Natural killer cell (primary cell): Measurements from ENCODE around the gene CXorf49. TPM values are rescaled to one million over a fixed set of nuclear protein-coding genes. Genes with fewer than 3 reads are reported as not detected.

Source experiments
- ATAC-seq, 3 donors: fragments of 150-1000 bp in 2 of 3; fragments of 200-7000 bp in 1 of 3; cut with Tn5 transposase; 1 replicate in 1 of 3; 2 replicates in 2 of 3; pipeline ENCODE4 v1.10.0; 2021; ENCODE audit warnings: mild to moderate bottlenecking in 2 of 3, moderate library complexity in 2 of 3
- DNase-seq, 2 donors: peaks; one replicate each; pipeline versions ENCODE4 v3.0.0 to v3.0.0-alpha.2; 2013 to 2021; ENCODE audit warnings: mixed read lengths in 1 of 2
- H3K27ac ChIP-seq: one replicate; pipeline ENCODE4 v1.5.1; 2013; ENCODE audit warnings: mild to moderate bottlenecking, low read length
- H3K27me3 ChIP-seq: one replicate; pipeline ENCODE4 v1.6.1; 2013; ENCODE audit warnings: low read length; ENCODE audit not compliant: control insufficient read depth, insufficient read depth
- H3K36me3 ChIP-seq: one replicate; pipeline ENCODE4 v1.6.1; 2013; ENCODE audit warnings: low read length; ENCODE audit not compliant: control insufficient read depth, insufficient read depth
- H3K4me1 ChIP-seq: one replicate; pipeline ENCODE4 v1.6.1; 2013; ENCODE audit warnings: low read length; ENCODE audit not compliant: control insufficient read depth, insufficient read depth
- H3K4me3 ChIP-seq: one replicate; pipeline ENCODE4 v1.5.1; 2013; ENCODE audit warnings: low read length
- H3K9me3 ChIP-seq: one replicate; pipeline ENCODE4 v1.6.1; 2013; ENCODE audit warnings: low read length; ENCODE audit not compliant: control insufficient read depth, insufficient read depth
- H3K27ac Mint-ChIP-seq, 2 donors: one replicate each; pipeline ENCODE4 v1.8.0; 2022; ENCODE audit warnings: mild to moderate bottlenecking in 2 of 2, mixed read lengths in 2 of 2, moderate library complexity in 1 of 2
- H3K27me3 Mint-ChIP-seq, 2 donors: one replicate each; pipeline ENCODE4 v1.8.0; 2022; ENCODE audit warnings: low read depth in 2 of 2, mixed read lengths in 2 of 2
- H3K36me3 Mint-ChIP-seq: one replicate; pipeline ENCODE4 v1.8.0; 2022; ENCODE audit warnings: mixed read lengths
- H3K4me1 Mint-ChIP-seq, 2 donors: one replicate each; pipeline ENCODE4 v1.8.0; 2022; ENCODE audit warnings: mixed read lengths in 2 of 2
- H3K4me3 Mint-ChIP-seq: one replicate; pipeline ENCODE4 v1.8.0; 2022; ENCODE audit warnings: mild to moderate bottlenecking, moderate library complexity, mixed read lengths
- H3K9me3 Mint-ChIP-seq, 2 donors: one replicate each; pipeline ENCODE4 v1.8.0; 2022; ENCODE audit warnings: mixed read lengths in 2 of 2
- CTCF ChIP-seq: fragments of 200-600 bp; IDR thresholded peaks from one replicate; pipeline ENCODE4 v1.8.0; 2022; ENCODE audit warnings: antibody characterized with exemption
- WGBS: methylation state at CpG from one replicate; pipeline ENCODE4 v1.1.7; 2013; ENCODE audit warnings: missing lambda C conversion rate; ENCODE audit not compliant: insufficient coverage; 5-methylcytosine and 5-hydroxymethylcytosine counted together
- intact Hi-C: fragments of 100-400 bp; cut with micrococcal nuclease; formaldehyde crosslinking; loops from one replicate; pipeline ENCODE4 v1.14.2; 2022
- total RNA-seq, 4 donors: library from RNA; stranded (reverse); fragments of 120-200 nt in 1 of 4; gene quantifications; one replicate each; pipeline versions ENCODE4 v1.2.3 to v1.2.4, GENCODE V29; 2013 to 2022

The CXorf49 gene
- total RNA-seq, 3 donors from 2014 or later (not counting 1 experiment from before 2014, with no cell fraction given), result not detected

GRCh38 chrX:71668248-71668595 is 49.9 kb downstream of the CXorf49 start:
- Histone ChIP-seq H3K36me3 (no peaks in the 10 kb centered on the region), H3K4me3 (no peak overlapping the region), H3K27ac (no peak overlapping the region), H3K27me3 (no peaks in the 10 kb centered on the region), H3K4me1 (peaks cover 22% of the 10 kb centered on the region), H3K9me3 (no peaks in the 10 kb centered on the region)
- TF ChIP-seq CTCF, result no peak
- Mint-ChIP-seq H3K9me3 (no peaks in the 10 kb centered on the region), H3K27me3 (peaks cover 0 to 6% of the 10 kb centered on the region in 2 donors), H3K27ac (no peak overlapping the region), H3K36me3 (no peaks in the 10 kb centered on the region), H3K4me3 (no peak overlapping the region), H3K4me1 (peaks cover 2 to 14% of the 10 kb centered on the region in 2 donors)
- intact Hi-C loops, result no loop called here
- WGBS, result 93% methylated on average over 16 of the region's 16 CpGs
- ATAC-seq, result no peak
- no peak for DNase-seq

- H3K27me3 Mint-ChIP-seq, result peaks cover 0 to 6% of the 10 kb centered on the region in 2 donors
- no peak within 1 kb of the TSS for H3K27ac Mint-ChIP-seq
Measured at GRCh38 chrX:71667328-71668247, 50.5 kb downstream of the CXorf49 start, which contains the start of gene LOC101059915. LOC101059915 (plus strand) TSS chrX:71667546.

GRCh38 chrX:71666240-71667223 is 51.6 kb downstream of the CXorf49 start:
- Histone ChIP-seq H3K36me3 (no peaks in the 10 kb centered on the region), H3K27ac (no peak overlapping the region), H3K9me3 (no peaks in the 10 kb centered on the region), H3K4me3 (no peak overlapping the region), H3K4me1 (peaks cover 35% of the 10 kb centered on the region), H3K27me3 (no peaks in the 10 kb centered on the region)
- no peak for TF ChIP-seq CTCF
- peaks cover 0 to 2% of the 10 kb centered on the region in 2 donors for H3K27me3 Mint-ChIP-seq
- H3K4me3 Mint-ChIP-seq, result no peak overlapping the region
- H3K27ac Mint-ChIP-seq, result no peak overlapping the region
- WGBS, result 92% methylated on average over 47 of the region's 48 CpGs
- intact Hi-C loops, result no loop called here
- no peaks in the 10 kb centered on the region for H3K9me3 Mint-ChIP-seq
- DNase-seq, result no peak
- no peak for ATAC-seq
- H3K4me1 Mint-ChIP-seq, result peaks cover 16 to 20% of the 10 kb centered on the region in 2 donors
- no peaks in the 10 kb centered on the region for H3K36me3 Mint-ChIP-seq

More at GRCh38 chrX:71667328-71668247, 50.5 kb downstream of the CXorf49 start, which contains the start of gene LOC101059915:
- Histone ChIP-seq H3K4me1 (peaks cover 27% of the 10 kb centered on the region), H3K4me3 (no peak within 1 kb of the TSS), H3K27me3 (no peaks in the 10 kb centered on the region), H3K27ac (no peak within 1 kb of the TSS), H3K36me3 (no peaks in the 10 kb centered on the region), H3K9me3 (no peaks in the 10 kb centered on the region)
- no peak within 1 kb of the TSS for H3K4me3 Mint-ChIP-seq
- H3K36me3 Mint-ChIP-seq, result no peaks in the 10 kb centered on the region
- no peaks in the 10 kb centered on the region for H3K9me3 Mint-ChIP-seq
- ATAC-seq, result no peak
- WGBS, result 92% methylated on average over 50 of the region's 50 CpGs
- intact Hi-C loops, result no loop called here
- H3K4me1 Mint-ChIP-seq, result peaks cover 9 to 20% of the 10 kb centered on the region in 2 donors
- DNase-seq, result no peak
- TF ChIP-seq CTCF, result no peak
